ENCODE measurements around the gene VASH1. TPM values are rescaled to one million over a fixed set of nuclear protein-coding genes. Genes with fewer than 3 reads are reported as not detected.

Gene VASH1
- total RNA-seq, 2 donors from 2014 or later, result 10.3 to 19.8 TPM

- H3K4me3 Mint-ChIP-seq, result no peak overlapping the region
Measured at GRCh38 chr14:76814726-76815645, 53.7 kb downstream of the VASH1 start.

GRCh38 chr14:76820700-76821099, 59.4 kb downstream of the VASH1 start:
- H3K27me3 ChIP-seq (ENCODE audit: control insufficient read depth, insufficient read depth, low read length, poor library complexity, severe bottlenecking), result peaks cover 16% of the 10 kb centered on the region
- Mint-ChIP-seq H3K4me3 (no peak overlapping the region), H3K9me3 (peaks cover 8% of the 10 kb centered on the region), H3K4me1 (no peaks in the 10 kb centered on the region), H3K36me3 (ENCODE audit: low read depth) (no peaks in the 10 kb centered on the region), H3K27me3 (ENCODE audit: insufficient read depth) (peaks cover 8% of the 10 kb centered on the region), H3K27ac (no peak overlapping the region)
- 87% methylated on average over 1 of the region's 2 CpGs; no CpG with 5 or more reads in 1 of the 2 experiments for WGBS, 2 experiments (ENCODE audit: insufficient coverage in 1 of 2, insufficient read length in 1 of 2)
- no peak for TF ChIP-seq CTCF (conservative IDR thresholded peaks at IDR 0.05)
- H3K4me3 ChIP-seq (ENCODE audit: low read length), result no peak overlapping the region
- no peak overlapping the region for H3K27ac ChIP-seq (ENCODE audit: low read depth, low read length)
- H3K36me3 ChIP-seq (ENCODE audit: control insufficient read depth, insufficient read depth, low read length), result no peaks in the 10 kb centered on the region
- no peak overlapping the region for H3K9ac ChIP-seq (ENCODE audit: extremely low read depth, low read length, poor library complexity, severe bottlenecking)
- no peaks in the 10 kb centered on the region for H3K4me1 ChIP-seq (ENCODE audit: control insufficient read depth, insufficient read depth, low read length)
- H3K9me3 ChIP-seq (ENCODE audit: control insufficient read depth, low read length), result peaks cover 5% of the 10 kb centered on the region
- DNase-seq, result no peak

More at GRCh38 chr14:76814726-76815645, 53.7 kb downstream of the VASH1 start:
- Histone ChIP-seq H3K4me3 (ENCODE audit: low read length) (no peak overlapping the region), H3K9ac (ENCODE audit: extremely low read depth, low read length, poor library complexity, severe bottlenecking) (no peak overlapping the region), H3K27me3 (ENCODE audit: control insufficient read depth, insufficient read depth, low read length, poor library complexity, severe bottlenecking) (peaks cover 16% of the 10 kb centered on the region), H3K27ac (ENCODE audit: low read depth, low read length) (no peak overlapping the region), H3K36me3 (ENCODE audit: control insufficient read depth, insufficient read depth, low read length) (no peaks in the 10 kb centered on the region), H3K4me1 (ENCODE audit: control insufficient read depth, insufficient read depth, low read length) (no peaks in the 10 kb centered on the region), H3K9me3 (ENCODE audit: control insufficient read depth, low read length) (no peaks in the 10 kb centered on the region)
- TF ChIP-seq CTCF (conservative IDR thresholded peaks at IDR 0.05), result no peak
- Mint-ChIP-seq H3K27me3 (ENCODE audit: insufficient read depth) (no peaks in the 10 kb centered on the region), H3K4me1 (peaks cover 17% of the 10 kb centered on the region), H3K36me3 (ENCODE audit: low read depth) (no peaks in the 10 kb centered on the region), H3K27ac (no peak overlapping the region), H3K9me3 (peaks cover 3% of the 10 kb centered on the region)
- 89 to 90% methylated on average over 5 to 7 of the region's 7 CpGs for WGBS, 2 experiments (ENCODE audit: insufficient coverage in 1 of 2, insufficient read length in 1 of 2)
- no peak for DNase-seq

- Histone ChIP-seq H3K36me3 (ENCODE audit: control insufficient read depth, insufficient read depth, low read length) (no peaks in the 10 kb centered on the region), H3K9ac (ENCODE audit: extremely low read depth, low read length, poor library complexity, severe bottlenecking) (no peak within 1 kb of the TSS), H3K27me3 (ENCODE audit: control insufficient read depth, insufficient read depth, low read length, poor library complexity, severe bottlenecking) (no peaks in the 10 kb centered on the region), H3K9me3 (ENCODE audit: control insufficient read depth, low read length) (peaks cover under 1% of the 10 kb centered on the region), H3K4me1 (ENCODE audit: control insufficient read depth, insufficient read depth, low read length) (peaks cover 19% of the 10 kb centered on the region), H3K4me3 (ENCODE audit: low read length) (no peak within 1 kb of the TSS), H3K27ac (ENCODE audit: low read depth, low read length) (no peak within 1 kb of the TSS)
- 90 to 93% methylated on average over 2 of the region's 2 CpGs for WGBS, 2 experiments (ENCODE audit: insufficient coverage in 1 of 2, insufficient read length in 1 of 2)
- Mint-ChIP-seq H3K4me1 (peaks cover 24% of the 10 kb centered on the region), H3K4me3 (no peak within 1 kb of the TSS), H3K9me3 (peaks cover 2% of the 10 kb centered on the region), H3K27me3 (ENCODE audit: insufficient read depth) (peaks cover 5% of the 10 kb centered on the region), H3K27ac (no peak within 1 kb of the TSS), H3K36me3 (ENCODE audit: low read depth) (no peaks in the 10 kb centered on the region)
- no peak for TF ChIP-seq CTCF (conservative IDR thresholded peaks at IDR 0.05)
- no peak for DNase-seq
Measured at GRCh38 chr14:76826122-76826521, 64.9 kb downstream of the VASH1 start, which contains the start of gene LRRC74A. Gene LRRC74A (plus strand): TSS chr14:76826408. CDS start chr14:76826698, 290 bp downstream.
